HCT116 (cell line): ENCODE results near the gene ELAVL3. TPM values are rescaled to one million over a fixed set of nuclear protein-coding genes. Genes with fewer than 3 reads are reported as not detected.
A peak's percentile ranks its signal among the peaks of the same experiment; 100 is the strongest.

Experiments used
- ATAC-seq: fragments of 200-7000 bp; cut with Tn5 transposase; 2 replicates; pipeline ENCODE4 v1.9.1; 2020; ENCODE audit warnings: mild to moderate bottlenecking, moderate library complexity
- BruUV-seq: library from RNA; stranded (reverse); fragments of 400-500 nt; replicated peaks from 2 replicates; lab custom pipeline; 2021; lab: Mats Ljungman, UMichigan
- CTCF ChIA-PET: fragments of 300-600 bp; sonication (Branson Sonifier 250); formaldehyde crosslinking; loops from one replicate; lab custom pipeline; 2021; ENCODE audit warnings: antibody characterized with exemption; lab: Charles Lee
- POLR2A ChIA-PET: fragments of 300-600, 350-600 bp; sonication (Branson Sonifier 250); formaldehyde crosslinking; loops from one replicate; lab custom pipeline; 2021; ENCODE audit warnings: antibody characterized with exemption; lab: Charles Lee
- RAD21 ChIA-PET, 2 experiments: fragments of 300-600 bp; sonication (Branson Sonifier 250); formaldehyde crosslinking; loops; one replicate each; lab custom pipeline; 2023; ENCODE audit warnings: low total read pairs in 2 of 2; ENCODE audit not compliant: uncharacterized antibody in 2 of 2, unreplicated experiment in 2 of 2, low non-redundant PET in 1 of 2; lab: Charles Lee
- DNase-seq: peaks from one replicate; pipeline ENCODE4 v3.0.0-alpha.2; 2010; ENCODE audit warnings: low read depth, low spot score
- H2AFZ ChIP-seq: fragments of 200-600 bp; shearing (Covaris generic), sonication (generic); 2 replicates; pipeline ENCODE4 v1.6.1; 2017; ENCODE audit warnings: low read depth, mixed run types, mixed read lengths, antibody characterized with exemption, low read length; ENCODE audit not compliant: poor library complexity, severe bottlenecking
- H3K27ac ChIP-seq: 2 replicates; pipeline ENCODE4 v1.5.1; 2012; ENCODE audit warnings: low read depth, low read length
- H3K27me3 ChIP-seq: fragments of 200-600 bp; sonication (generic); 2 replicates; pipeline ENCODE4 v1.6.1; 2016; ENCODE audit warnings: mixed run types, low read length, mixed read lengths; ENCODE audit not compliant: insufficient read depth
- H3K36me3 ChIP-seq, 2 experiments: fragments of 200-500 bp in 1 of 2; fragments of 200-600 bp in 1 of 2; sonication (Bioruptor generic) in 1 of 2; sonication (generic) in 1 of 2; 2 replicates each; pipeline versions ENCODE4 v1.5.1 to v1.6.1; 2014 to 2016; ENCODE audit warnings: low read length in 2 of 2, inconsistent platforms in 1 of 2, mixed read lengths in 1 of 2, mixed run types in 1 of 2; ENCODE audit not compliant: insufficient read depth in 2 of 2, control insufficient read depth in 1 of 2
- H3K4me1 ChIP-seq, 2 experiments: fragments of 200-600 bp in 1 of 2; sonication (generic) in 1 of 2; 2 replicates each; pipeline versions ENCODE4 v1.5.1 to v1.6.1; 2012 to 2017; ENCODE audit warnings: low read length in 2 of 2, inconsistent platforms in 1 of 2, mild to moderate bottlenecking in 1 of 2, mixed read lengths in 1 of 2, mixed run types in 1 of 2, moderate library complexity in 1 of 2; ENCODE audit not compliant: insufficient read depth in 2 of 2, control insufficient read depth in 1 of 2
- H3K4me2 ChIP-seq: fragments of 200-600 bp; sonication (generic); 2 replicates; pipeline ENCODE4 v1.6.1; 2017; ENCODE audit warnings: mixed run types, low read length, mixed read lengths
- H3K4me3 ChIP-seq, 2 experiments: fragments of 200-600 bp in 1 of 2; sonication (generic) in 1 of 2; replicated peaks in 1 of 2; 2 replicates each; pipeline ENCODE4 v1.5.1; 2011 to 2016; ENCODE audit warnings: low read length in 2 of 2, control low read depth in 1 of 2, low read depth in 1 of 2, mild to moderate bottlenecking in 1 of 2, mixed read lengths in 1 of 2, mixed run types in 1 of 2
- H3K79me2 ChIP-seq: fragments of 200-600 bp; sonication (generic); 2 replicates; pipeline ENCODE4 v1.6.1; 2017; ENCODE audit warnings: mild to moderate bottlenecking, mixed run types, low read length, moderate library complexity, mixed read lengths; ENCODE audit not compliant: insufficient read depth
- H3K9ac ChIP-seq: fragments of 200-600 bp; sonication (generic); 2 replicates; pipeline ENCODE4 v1.6.1; 2016; ENCODE audit warnings: low read length, mixed read lengths
- H3K9me2 ChIP-seq: fragments of 200-600 bp; sonication (generic), shearing (Covaris generic); 2 replicates; pipeline ENCODE4 v1.6.1; 2017; ENCODE audit warnings: mixed run types, mild to moderate bottlenecking, moderate library complexity; ENCODE audit not compliant: insufficient read depth
- H3K9me3 ChIP-seq, 2 experiments: fragments of 200-500 bp in 1 of 2; fragments of 200-600 bp in 1 of 2; sonication (Bioruptor generic) in 1 of 2; sonication (generic) in 1 of 2; 2 replicates each; pipeline ENCODE4 v1.6.1; 2014 to 2017; ENCODE audit warnings: low read length in 2 of 2, mixed read lengths in 2 of 2, inconsistent platforms in 1 of 2, low read depth in 1 of 2, mild to moderate bottlenecking in 1 of 2, mixed run types in 1 of 2, moderate library complexity in 1 of 2; ENCODE audit not compliant: control insufficient read depth in 1 of 2, insufficient read depth in 1 of 2
- H4K20me1 ChIP-seq: fragments of 200-600 bp; sonication (generic), shearing (Covaris generic); 2 replicates; pipeline ENCODE4 v1.6.1; 2017; ENCODE audit warnings: mixed run types, mild to moderate bottlenecking, moderate library complexity; ENCODE audit not compliant: insufficient read depth
- CBX3 ChIP-seq: IDR thresholded peaks from 2 replicates; pipeline ENCODE4 v1.6.1; 2012; ENCODE audit warnings: low read depth
- EGR1 ChIP-seq: IDR thresholded peaks from 2 replicates; pipeline ENCODE4 v1.6.1; 2012; ENCODE audit warnings: low read depth
- ELF1 ChIP-seq: IDR thresholded peaks from 2 replicates; pipeline ENCODE4 v1.6.1; 2012; ENCODE audit warnings: low read depth, borderline replicate concordance
- EZH2 ChIP-seq: fragments of 200-600 bp; sonication (generic); IDR thresholded peaks from 2 replicates; pipeline ENCODE4 v1.6.1; 2017; ENCODE audit warnings: antibody characterized with exemption, mixed run types
- FOSL1 ChIP-seq: IDR thresholded peaks from 2 replicates; pipeline ENCODE4 v1.6.1; 2012; ENCODE audit warnings: low read depth
- POLR2A ChIP-seq: IDR thresholded peaks from 2 replicates; pipeline ENCODE4 v1.7.0; 2011; ENCODE audit warnings: borderline replicate concordance; ENCODE audit not compliant: insufficient read depth, insufficient read length; ENCODE audit errors: extremely low read depth
- POLR2AphosphoS5 ChIP-seq: IDR thresholded peaks from 2 replicates; pipeline ENCODE4 v1.6.1; 2011; ENCODE audit warnings: mild to moderate bottlenecking, low read depth, low read length, moderate library complexity
- RAD21 ChIP-seq: IDR thresholded peaks from 2 replicates; pipeline ENCODE4 v1.6.1; 2012; ENCODE audit warnings: low read depth, mild to moderate bottlenecking
- YY1 ChIP-seq: IDR thresholded peaks from 2 replicates; pipeline ENCODE4 v1.6.1; 2011; ENCODE audit warnings: low read length, low read depth, moderate library complexity, mild to moderate bottlenecking; ENCODE audit not compliant: insufficient replicate concordance; ENCODE audit errors: extremely low read depth
- ZBTB33 ChIP-seq: IDR thresholded peaks from 2 replicates; pipeline ENCODE4 v1.6.1; 2011; ENCODE audit warnings: mild to moderate bottlenecking, low read length, moderate library complexity; ENCODE audit not compliant: insufficient replicate concordance; ENCODE audit errors: extremely low read depth
- ZFX ChIP-seq: fragments of 450-650 bp; IDR thresholded peaks from 2 replicates; pipeline ENCODE4 v1.6.1; 2017
- intact Hi-C: fragments of 100-400 bp; cut with micrococcal nuclease; formaldehyde crosslinking; loops from 2 replicates; pipeline ENCODE4 v1.10.0; 2022
- total RNA-seq: library from RNA; stranded (reverse); gene quantifications from one replicate; pipeline ENCODE4 v1.2.1, GENCODE V29; 2021; ENCODE audit not compliant: unreplicated experiment
- TF ChIP-seq, protein P1 (sequence below): IDR thresholded peaks from 2 replicates; pipeline ENCODE4 v1.6.1; 2012
- TF ChIP-seq, protein P2 (sequence below), 3 experiments: fragments of 200-600 bp in 1 of 3; sonication (generic) in 1 of 3; IDR thresholded peaks in 2 of 3; conservative IDR thresholded peaks in 1 of 3; 2 replicates each; pipeline ENCODE4 v1.5.1; 2012 to 2017; ENCODE audit warnings: low read depth in 2 of 3, low read length in 2 of 3, antibody characterized with exemption in 1 of 3, borderline replicate concordance in 1 of 3, control low read depth in 1 of 3, mild to moderate bottlenecking in 1 of 3, mixed read lengths in 1 of 3, mixed run types in 1 of 3, moderate library complexity in 1 of 3; ENCODE audit not compliant: insufficient read depth in 1 of 3
- TF ChIP-seq, protein P3 (sequence below): IDR thresholded peaks from 2 replicates; pipeline ENCODE4 v1.6.1; 2012

ELAVL3 gene
- total RNA-seq, 1 experiment from 2014 or later = 0.05 TPM

GRCh38 chr19:11418094-11418548 lies 62.7 kb downstream of the ELAVL3 start:
- no peaks in the 10 kb centered on the region for H3K27me3 ChIP-seq
- no TSS peak for BruUV-seq
- DNase-seq = no peak
- ATAC-seq = peak; percentile 13
- H3K9me3 ChIP-seq = no peaks in the 10 kb centered on the region
- RAD21 ChIA-PET = interaction anchor here in 1 of 2 experiments (1.5 kb wide), 1 partner anchor 43 kb away, joined by 5 read pairs; no protein-coding TSS in a partner anchor
- peak overlapping the region; percentile 90 for H3K9ac ChIP-seq
- H4K20me1 ChIP-seq = no peaks in the 10 kb centered on the region
- POLR2A ChIA-PET = interaction anchor here (0.7 to 3.1 kb wide), 7 partner anchors 11 to 150 kb away, joined by 3 to 15 read pairs (median 8); partner anchors contain the start of genes CCDC159, EPOR, SWSAP1 and TMEM205
- H3K4me3 ChIP-seq = peak overlapping the region; percentile 93 to 99
- H3K4me2 ChIP-seq = peak overlapping the region; percentile 98
- no peak overlapping the region for H2AFZ ChIP-seq
- no peaks in the 10 kb centered on the region for H3K9me2 ChIP-seq
- no peak for TF ChIP-seq POLR2A
- TF ChIP-seq, protein P1, sequence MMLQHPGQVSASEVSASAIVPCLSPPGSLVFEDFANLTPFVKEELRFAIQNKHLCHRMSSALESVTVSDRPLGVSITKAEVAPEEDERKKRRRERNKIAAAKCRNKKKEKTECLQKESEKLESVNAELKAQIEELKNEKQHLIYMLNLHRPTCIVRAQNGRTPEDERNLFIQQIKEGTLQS = no peak
- TF ChIP-seq, protein P2, sequence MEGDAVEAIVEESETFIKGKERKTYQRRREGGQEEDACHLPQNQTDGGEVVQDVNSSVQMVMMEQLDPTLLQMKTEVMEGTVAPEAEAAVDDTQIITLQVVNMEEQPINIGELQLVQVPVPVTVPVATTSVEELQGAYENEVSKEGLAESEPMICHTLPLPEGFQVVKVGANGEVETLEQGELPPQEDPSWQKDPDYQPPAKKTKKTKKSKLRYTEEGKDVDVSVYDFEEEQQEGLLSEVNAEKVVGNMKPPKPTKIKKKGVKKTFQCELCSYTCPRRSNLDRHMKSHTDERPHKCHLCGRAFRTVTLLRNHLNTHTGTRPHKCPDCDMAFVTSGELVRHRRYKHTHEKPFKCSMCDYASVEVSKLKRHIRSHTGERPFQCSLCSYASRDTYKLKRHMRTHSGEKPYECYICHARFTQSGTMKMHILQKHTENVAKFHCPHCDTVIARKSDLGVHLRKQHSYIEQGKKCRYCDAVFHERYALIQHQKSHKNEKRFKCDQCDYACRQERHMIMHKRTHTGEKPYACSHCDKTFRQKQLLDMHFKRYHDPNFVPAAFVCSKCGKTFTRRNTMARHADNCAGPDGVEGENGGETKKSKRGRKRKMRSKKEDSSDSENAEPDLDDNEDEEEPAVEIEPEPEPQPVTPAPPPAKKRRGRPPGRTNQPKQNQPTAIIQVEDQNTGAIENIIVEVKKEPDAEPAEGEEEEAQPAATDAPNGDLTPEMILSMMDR (IDR thresholded peaks at IDR 0.05 in 2 of 3, conservative IDR thresholded peaks at IDR 0.05 in 1 of 3; ENCODE audit: borderline replicate concordance in 1 of 3, insufficient read depth in 1 of 3, low read depth in 2 of 3, low read length in 2 of 3) = no peak
- TF ChIP-seq CBX3 = no peak
- no peak for TF ChIP-seq ZFX
- TF ChIP-seq POLR2AphosphoS5 = no peak
- no peak for TF ChIP-seq EGR1
- no peak for TF ChIP-seq YY1
- TF ChIP-seq, protein P3, sequence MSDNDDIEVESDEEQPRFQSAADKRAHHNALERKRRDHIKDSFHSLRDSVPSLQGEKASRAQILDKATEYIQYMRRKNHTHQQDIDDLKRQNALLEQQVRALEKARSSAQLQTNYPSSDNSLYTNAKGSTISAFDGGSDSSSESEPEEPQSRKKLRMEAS = no peak
- TF ChIP-seq EZH2 = no peak
- TF ChIP-seq ELF1 = no peak
- no peak for TF ChIP-seq ZBTB33
- TF ChIP-seq RAD21 = no peak
- no peak for TF ChIP-seq FOSL1
- H3K4me1 ChIP-seq = peaks cover 9 to 16% of the 10 kb centered on the region in 2 experiments
- intact Hi-C loops = no loop called here
- no peaks in the 10 kb centered on the region for H3K79me2 ChIP-seq
- CTCF ChIA-PET = interaction anchor here (1.0 to 2.8 kb wide), 3 partner anchors 36 to 43 kb away, joined by 3 to 40 read pairs (median 4); partner anchors contain the start of gene EPOR
- peak overlapping the region; percentile 99 for H3K27ac ChIP-seq
- peaks cover 0 to 4% of the 10 kb centered on the region in 2 experiments; a peak in 1 of 4 replicates for H3K36me3 ChIP-seq
